Gastrocnemius medialis (tissue), 4 donors: ENCODE results near the gene ZNF239. TPM values are rescaled to one million over a fixed set of nuclear protein-coding genes. Genes with fewer than 3 reads are reported as not detected.

Experiments used
- ATAC-seq, 2 donors: fragments of 150-250 bp; one replicate each; pipeline ENCODE4 v1.9.1; 2016
- DNase-seq, 2 donors: peaks; one replicate each; pipeline ENCODE4 v3.0.0-alpha.2; 2019
- H3K27ac ChIP-seq, 4 donors: fragments of 200-600 bp; sonication (generic); 1 replicate in 1 of 4; 2 replicates in 3 of 4; pipeline ENCODE4 v1.5.1; 2016 to 2018; ENCODE audit warnings: mild to moderate bottlenecking in 2 of 4, moderate library complexity in 1 of 4
- H3K27me3 ChIP-seq, 3 donors: fragments of 200-600 bp; sonication (generic) in 2 of 3; 1 replicate in 1 of 3; 2 replicates in 2 of 3; pipeline versions ENCODE4 v1.5.1 to v1.6.0; 2016 to 2019; ENCODE audit warnings: mild to moderate bottlenecking in 1 of 3, moderate library complexity in 1 of 3
- H3K36me3 ChIP-seq, 2 donors: fragments of 200-600 bp; sonication (generic) in 1 of 2; one replicate each; pipeline ENCODE4 v1.5.1; 2017 to 2018
- H3K4me1 ChIP-seq, 2 donors: fragments of 200-600 bp; sonication (generic) in 1 of 2; one replicate each; pipeline ENCODE4 v1.5.1; 2016 to 2017; ENCODE audit warnings: mild to moderate bottlenecking in 2 of 2
- H3K4me3 ChIP-seq, 4 donors: fragments of 200-600 bp; sonication (generic) in 3 of 4; 1 replicate in 1 of 4; 2 replicates in 3 of 4; pipeline ENCODE4 v1.5.1; 2016 to 2019; ENCODE audit warnings: mild to moderate bottlenecking in 2 of 4
- H3K9me3 ChIP-seq, 3 donors: fragments of 200-600 bp; sonication (generic) in 2 of 3; 1 replicate in 1 of 3; 2 replicates in 2 of 3; pipeline ENCODE4 v1.5.1; 2016 to 2019
- POLR2A ChIP-seq, 2 donors: fragments of 450-650 bp; IDR thresholded peaks; one replicate each; pipeline ENCODE4 v1.6.1; 2017; ENCODE audit warnings: antibody characterized with exemption in 2 of 2, mild to moderate bottlenecking in 2 of 2, moderate library complexity in 2 of 2
- in situ Hi-C, 4 donors: fragments of 200-750 bp; cut with MboI; loops; one replicate each; pipeline versions ENCODE4 v1.15.0 to v1.8.0; 2017; ENCODE audit warnings: low sequenced_read_pairs in 4 of 4
- intact Hi-C: fragments of 100-400 bp; cut with DNase I; formaldehyde crosslinking; loops from one replicate; pipeline ENCODE4 v1.15.1; 2023; ENCODE audit warnings: low total_unique reads
- total RNA-seq, 4 donors: library from RNA; depleted of rRNA; stranded (reverse); fragments of >200 nt; gene quantifications; one replicate each; pipeline versions ENCODE4 v1.1.0 to v1.2.3, GENCODE V29; 2016
- TF ChIP-seq, protein P1 (sequence below), 5 experiments: fragments of 450-650 bp in 3 of 5; fragments of 200-600 bp in 2 of 5; sonication (generic) in 2 of 5; IDR thresholded peaks in 4 of 5; conservative IDR thresholded peaks in 1 of 5; 1 replicate in 4 of 5; 2 replicates in 1 of 5; pipeline ENCODE4 v1.5.1; 2016 to 2019; ENCODE audit warnings: antibody characterized with exemption in 5 of 5, mild to moderate bottlenecking in 3 of 5, moderate library complexity in 3 of 5

Gene ZNF239
- total RNA-seq, 4 donors from 2014 or later = 2.0 to 4.3 (median 3.2) TPM

DNA sequence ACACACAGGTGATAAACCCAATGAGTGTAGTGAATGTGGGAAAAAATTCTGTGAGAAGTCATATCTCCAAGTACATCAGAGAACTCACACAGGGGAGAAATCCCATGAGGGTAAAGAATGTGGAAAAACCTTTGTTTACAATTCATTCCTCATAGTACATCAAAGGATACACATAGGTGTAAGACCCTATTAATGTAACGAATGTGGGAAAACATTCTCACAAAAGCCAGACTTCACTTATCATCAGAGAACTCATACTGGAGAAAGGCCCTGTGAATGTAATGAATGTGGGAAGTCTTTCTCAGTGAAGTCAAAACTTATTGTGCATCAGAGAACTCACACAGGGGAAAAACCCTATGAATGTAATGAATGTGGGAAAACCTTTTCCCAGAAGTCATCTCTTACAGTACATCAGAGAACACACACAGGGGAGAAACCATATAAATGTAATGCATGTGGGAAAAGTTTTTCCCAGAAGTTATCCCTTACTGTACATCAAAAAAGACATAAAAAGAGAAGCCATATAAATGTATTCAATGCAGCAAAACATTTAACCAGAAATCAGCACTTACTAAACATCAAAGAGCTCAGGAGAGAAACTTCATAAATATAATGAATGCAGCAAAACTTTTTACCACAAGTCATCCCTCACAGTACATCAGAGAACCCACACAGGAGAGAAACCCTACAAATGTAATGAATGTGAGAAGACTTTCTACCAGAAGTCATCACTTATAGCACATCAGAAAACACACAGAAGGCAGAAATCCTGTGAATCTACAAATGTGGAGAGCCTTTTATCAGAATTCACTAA is 49.8 kb downstream of the ZNF239 start:
- in situ Hi-C loops = no loop called here
- no peaks in the 10 kb centered on the region for H3K4me1 ChIP-seq
- DNase-seq = no peak
- H3K4me3 ChIP-seq = no peak overlapping the region
- H3K9me3 ChIP-seq = peaks cover 0 to 37% (median 22%) of the 10 kb centered on the region in 3 donors
- H3K27me3 ChIP-seq = no peaks in the 10 kb centered on the region
- no peak overlapping the region for H3K27ac ChIP-seq
- intact Hi-C loops = no loop called here
- ATAC-seq = no peak
- no peaks in the 10 kb centered on the region for H3K36me3 ChIP-seq
- no peak for TF ChIP-seq POLR2A (IDR thresholded peaks at IDR 0.05)
- TF ChIP-seq, protein P1, sequence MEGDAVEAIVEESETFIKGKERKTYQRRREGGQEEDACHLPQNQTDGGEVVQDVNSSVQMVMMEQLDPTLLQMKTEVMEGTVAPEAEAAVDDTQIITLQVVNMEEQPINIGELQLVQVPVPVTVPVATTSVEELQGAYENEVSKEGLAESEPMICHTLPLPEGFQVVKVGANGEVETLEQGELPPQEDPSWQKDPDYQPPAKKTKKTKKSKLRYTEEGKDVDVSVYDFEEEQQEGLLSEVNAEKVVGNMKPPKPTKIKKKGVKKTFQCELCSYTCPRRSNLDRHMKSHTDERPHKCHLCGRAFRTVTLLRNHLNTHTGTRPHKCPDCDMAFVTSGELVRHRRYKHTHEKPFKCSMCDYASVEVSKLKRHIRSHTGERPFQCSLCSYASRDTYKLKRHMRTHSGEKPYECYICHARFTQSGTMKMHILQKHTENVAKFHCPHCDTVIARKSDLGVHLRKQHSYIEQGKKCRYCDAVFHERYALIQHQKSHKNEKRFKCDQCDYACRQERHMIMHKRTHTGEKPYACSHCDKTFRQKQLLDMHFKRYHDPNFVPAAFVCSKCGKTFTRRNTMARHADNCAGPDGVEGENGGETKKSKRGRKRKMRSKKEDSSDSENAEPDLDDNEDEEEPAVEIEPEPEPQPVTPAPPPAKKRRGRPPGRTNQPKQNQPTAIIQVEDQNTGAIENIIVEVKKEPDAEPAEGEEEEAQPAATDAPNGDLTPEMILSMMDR (IDR thresholded peaks at IDR 0.05 in 4 of 5, conservative IDR thresholded peaks at IDR 0.05 in 1 of 5) = no peak

Other genes starting within 250 kb of the ZNF239 start
- gene FXYD4, start 203.0 kb downstream of the ZNF239 start, total RNA-seq = not detected
- gene HNRNPF, start 165.4 kb downstream of the ZNF239 start, total RNA-seq = 100 to 1,000 TPM in 1 of 4 donors, 10 to 100 TPM in 3; 69.2 to 111 (median 90.6) TPM
- gene ZNF487, start 137.5 kb downstream of the ZNF239 start, total RNA-seq = 1 to 10 TPM in 3 of 4 donors, under 1 TPM in 1; 0.80 to 2.4 (median 1.7) TPM
- gene ZNF485, start 31.8 kb upstream of the ZNF239 start, total RNA-seq = 1 to 10 TPM; 2.6 to 3.7 (median 2.9) TPM
- 10 to 100 TPM; 38.1 to 65.5 (median 61.5) TPM for gene ZNF32, start 74.3 kb upstream of the ZNF239 start, total RNA-seq